HG03103 (cell line): ENCODE results near the gene AQP11.
A peak's percentile ranks its signal among the peaks of the same experiment; 100 is the strongest.
"Not testable (repeated sequence)": the region's sequence is repeated elsewhere in the genome, so short reads cannot be mapped to it uniquely, and the experiment has no call there.

Source experiments
- ATAC-seq: cut with Tn5 transposase; IDR thresholded peaks from one replicate; pipeline ENCODE4 v1.9.1; 2021; ENCODE audit warnings: low read depth; ENCODE audit not compliant: unreplicated experiment

AQP11 gene

DNA sequence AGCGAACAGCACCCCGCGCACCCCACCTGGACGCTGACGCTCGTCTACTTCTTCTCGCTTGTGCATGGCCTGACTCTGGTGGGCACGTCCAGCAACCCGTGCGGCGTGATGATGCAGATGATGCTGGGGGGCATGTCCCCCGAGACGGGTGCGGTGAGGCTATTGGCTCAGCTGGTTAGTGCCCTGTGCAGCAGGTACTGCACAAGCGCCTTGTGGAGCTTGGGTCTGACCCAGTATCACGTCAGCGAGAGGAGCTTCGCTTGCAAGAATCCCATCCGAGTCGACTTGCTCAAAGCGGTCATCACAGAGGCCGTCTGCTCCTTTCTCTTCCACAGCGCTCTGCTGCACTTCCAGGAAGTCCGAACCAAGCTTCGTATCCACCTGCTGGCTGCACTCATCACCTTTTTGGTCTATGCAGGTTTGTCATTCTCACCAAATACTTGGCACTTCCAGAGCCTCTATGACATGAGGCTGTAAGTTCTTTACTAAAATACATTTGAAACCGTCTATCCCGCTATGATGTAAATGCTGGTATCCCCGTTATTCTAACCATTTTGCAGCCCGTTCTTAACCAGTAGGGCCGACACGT is 535 bp downstream of the AQP11 start:
- ATAC-seq: peak; percentile 7

DNA sequence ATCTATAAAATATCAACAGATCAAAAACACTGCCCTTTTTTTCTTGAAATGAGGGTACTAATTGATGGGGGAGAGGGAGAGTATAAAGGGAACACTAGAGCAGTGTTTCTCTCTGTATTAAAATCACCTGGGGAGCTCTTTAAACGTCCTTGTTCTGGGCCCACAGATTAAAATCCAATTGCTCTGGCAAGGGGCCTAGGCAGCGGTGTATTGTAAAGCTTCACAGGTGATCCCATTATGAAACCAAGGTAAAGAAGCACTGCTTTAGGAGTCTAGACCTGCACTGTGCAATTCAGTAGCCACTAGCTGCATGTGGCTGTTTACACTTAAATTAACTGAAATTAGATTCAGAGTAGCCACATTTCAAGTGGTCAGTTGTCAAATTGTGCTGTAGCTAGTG is 3.0 kb downstream of the AQP11 start:
- ATAC-seq: no peak

DNA sequence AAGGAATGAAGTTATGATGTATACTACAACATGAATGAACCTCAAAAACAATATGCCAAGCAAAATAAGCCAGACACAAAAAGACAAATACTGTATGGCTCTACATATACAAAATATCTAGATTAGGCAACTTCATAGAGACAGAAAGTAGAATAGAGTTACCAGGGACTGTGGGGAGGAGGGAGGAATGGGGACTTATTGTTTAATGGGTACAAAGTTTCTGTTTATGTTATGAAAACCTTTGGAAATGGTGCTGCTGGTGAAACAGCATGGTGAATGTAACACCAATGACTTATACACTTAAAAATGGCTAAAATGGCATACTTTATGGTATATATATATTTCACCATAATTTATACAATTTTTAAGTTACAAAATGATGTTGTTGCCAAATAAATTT is 4.1 kb downstream of the AQP11 start:
- no peak for ATAC-seq

DNA sequence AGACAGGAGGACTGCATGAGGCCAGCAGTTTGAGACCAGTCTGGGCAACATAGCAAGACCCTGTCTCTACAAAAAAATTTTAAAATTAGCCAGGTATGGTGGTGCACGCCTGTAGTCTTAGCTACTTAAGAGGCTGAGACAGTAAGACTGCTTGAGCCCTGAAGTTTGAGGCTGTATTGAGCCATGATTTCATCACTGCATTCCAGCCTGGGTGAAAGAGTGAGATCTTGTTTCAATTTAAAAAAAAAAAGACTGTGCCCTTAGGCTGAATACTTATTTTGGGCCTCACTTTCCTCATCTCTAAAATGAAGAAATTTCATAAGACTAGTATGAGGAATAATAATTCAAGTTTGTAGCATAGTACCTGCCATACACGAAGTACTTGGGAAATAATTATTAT is 6.9 kb downstream of the AQP11 start:
- ATAC-seq: no peak

DNA sequence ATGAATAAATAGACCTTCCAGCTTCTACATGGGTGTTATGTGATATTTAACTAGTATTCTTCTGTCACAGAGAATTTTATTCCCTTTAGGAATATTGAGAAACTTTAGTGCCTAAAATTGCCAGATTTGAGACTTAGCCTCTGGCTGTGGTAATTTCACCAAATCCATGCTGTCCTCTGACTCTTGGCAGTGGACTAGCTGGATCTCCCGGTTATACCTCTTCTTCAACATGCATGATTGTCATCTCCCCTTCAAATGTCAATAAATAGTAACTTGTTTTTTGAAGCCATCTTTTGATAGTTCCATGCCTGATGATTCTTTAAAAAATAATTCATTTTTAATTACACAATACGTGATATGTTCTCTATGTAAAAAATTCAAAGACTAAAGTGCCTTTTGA is 8.4 kb downstream of the AQP11 start:
- ATAC-seq: no peak

DNA sequence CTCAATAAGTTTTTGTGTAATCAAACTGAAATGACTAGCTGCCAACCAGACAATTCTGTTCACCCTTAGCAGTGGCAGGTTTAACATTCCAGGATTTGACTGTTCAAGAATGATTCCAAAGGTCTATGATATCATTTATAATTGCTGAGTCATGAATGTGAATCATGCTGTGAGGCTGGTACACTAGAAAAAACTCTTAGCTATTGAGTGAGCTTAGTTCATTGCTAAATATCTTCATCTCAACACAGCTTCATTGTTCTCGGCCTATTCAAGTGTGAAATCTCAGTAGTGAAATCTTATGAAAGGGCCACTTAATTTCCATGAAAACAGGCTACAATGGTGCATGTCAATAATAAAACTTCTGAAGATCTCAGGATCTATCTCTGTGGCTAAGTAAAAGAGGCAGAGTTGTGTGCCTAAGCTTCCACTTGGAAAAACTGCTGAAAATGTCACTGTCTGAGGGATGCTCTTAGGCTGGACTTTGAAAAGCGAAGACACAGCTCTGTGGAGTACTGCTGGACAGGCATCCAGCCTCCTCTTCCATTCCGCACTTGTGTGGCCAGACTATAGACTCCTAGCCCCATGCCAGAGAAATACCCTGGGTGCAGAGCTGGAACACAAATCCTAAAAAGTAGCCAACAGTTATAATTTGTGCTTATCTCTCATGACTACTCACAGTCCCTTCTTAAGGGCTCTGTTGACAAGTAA is 12.8 kb downstream of the AQP11 start:
- ATAC-seq: no peak

DNA sequence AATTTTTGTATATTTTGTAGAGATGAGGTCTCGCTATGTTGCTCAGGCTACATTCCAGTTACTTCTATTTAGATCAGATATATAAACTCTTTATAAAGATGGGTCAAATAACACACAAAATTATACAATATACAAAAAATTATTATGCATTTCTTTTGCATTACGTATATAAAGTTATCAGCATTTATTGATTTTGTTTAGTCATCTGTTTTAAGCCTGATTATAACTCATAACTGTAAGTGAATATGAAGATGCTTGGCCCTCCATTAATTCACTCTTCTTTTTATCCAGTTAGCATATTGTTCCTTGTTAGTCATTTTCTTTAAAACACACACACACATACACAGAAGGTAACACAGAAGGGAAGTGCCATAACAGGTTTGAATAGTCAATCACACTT is 14.5 kb downstream of the AQP11 start:
- no peak for ATAC-seq

DNA sequence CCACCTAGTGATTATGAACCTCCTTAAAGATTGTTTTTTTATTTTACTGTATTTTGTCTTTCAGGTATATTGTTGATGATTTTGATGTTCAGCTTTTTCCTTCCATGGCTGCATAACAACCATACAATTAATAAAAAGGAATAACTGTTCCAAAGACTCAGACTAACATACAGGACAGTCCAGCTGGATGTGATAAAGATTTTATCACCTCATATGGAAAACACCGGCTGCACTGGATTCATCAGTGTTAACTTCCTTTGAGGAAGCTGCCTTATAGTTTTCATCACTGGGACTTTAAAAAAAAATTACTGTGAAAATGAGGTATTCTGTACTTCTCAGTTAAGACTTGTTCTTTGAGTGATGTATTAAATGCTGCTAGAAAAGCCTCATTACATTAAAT is 19.5 kb downstream of the AQP11 start:
- no peak for ATAC-seq

DNA sequence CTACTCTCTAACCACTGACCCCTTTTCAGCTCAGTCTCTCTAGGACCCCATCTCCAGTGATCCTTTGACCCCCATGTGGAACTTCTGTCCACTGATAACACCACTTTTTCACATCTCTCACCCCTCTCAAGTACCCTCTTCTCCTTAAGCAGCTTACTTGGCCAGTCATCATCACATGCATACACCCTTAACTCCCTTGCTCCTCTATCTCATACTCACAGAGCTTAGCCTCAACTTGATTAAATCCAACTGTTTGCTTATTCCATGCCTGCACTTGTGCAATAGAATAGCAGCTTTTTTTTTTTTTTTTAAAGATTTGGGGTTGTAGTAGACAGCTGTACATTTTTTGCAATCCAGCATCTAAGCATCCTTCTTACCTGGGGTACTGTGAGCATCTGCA is 22.2 kb downstream of the AQP11 start:
- ATAC-seq: no peak

DNA sequence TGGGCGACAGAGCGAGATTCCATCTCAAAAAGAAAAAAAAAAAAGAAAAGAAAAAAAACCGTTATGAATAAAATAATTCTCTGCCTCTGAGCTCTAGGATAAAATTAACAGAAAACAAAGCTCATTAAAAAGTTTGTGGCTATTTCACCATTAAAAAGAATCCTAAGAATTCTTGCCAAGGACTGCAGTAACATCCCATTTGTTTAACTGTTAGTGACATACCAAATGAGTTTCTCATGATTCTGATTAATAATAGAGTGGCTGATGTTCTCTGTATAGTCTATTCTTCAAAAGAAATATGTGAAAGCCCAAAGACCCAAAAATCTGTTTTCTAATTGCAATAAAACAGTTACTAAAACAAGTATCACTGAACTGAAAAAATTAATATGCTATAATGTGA is 28.1 kb downstream of the AQP11 start:
- ATAC-seq: no peak

DNA sequence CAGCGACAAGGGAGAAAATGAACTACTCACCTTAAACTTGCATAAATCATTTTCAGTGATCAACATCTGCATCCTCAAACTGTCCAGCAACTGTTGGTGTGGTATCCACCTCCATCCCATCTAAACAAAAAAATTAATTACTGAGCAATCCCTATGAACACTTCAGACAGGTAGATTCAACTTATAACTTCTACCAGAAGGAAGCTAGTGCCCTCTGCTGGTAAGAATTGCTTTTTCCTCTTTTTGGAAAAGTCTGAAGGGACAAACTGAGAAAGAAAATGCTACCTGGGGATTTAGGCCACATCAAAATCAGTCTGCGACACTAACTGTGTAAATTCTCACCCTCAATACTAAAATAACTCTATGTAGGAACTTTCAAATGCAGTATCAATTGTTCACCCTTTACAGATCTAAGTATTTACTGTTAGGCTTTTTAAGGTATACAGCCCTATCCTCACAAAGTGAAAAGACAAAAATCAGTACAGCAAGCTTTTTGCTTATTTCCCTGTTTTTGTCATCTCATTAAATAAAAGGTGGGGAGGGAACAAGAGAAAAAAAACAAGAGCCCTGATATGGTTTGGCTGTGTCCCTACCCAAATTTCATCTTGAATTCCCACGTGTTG is 29.9 kb downstream of the AQP11 start:
- ATAC-seq: no peak

DNA sequence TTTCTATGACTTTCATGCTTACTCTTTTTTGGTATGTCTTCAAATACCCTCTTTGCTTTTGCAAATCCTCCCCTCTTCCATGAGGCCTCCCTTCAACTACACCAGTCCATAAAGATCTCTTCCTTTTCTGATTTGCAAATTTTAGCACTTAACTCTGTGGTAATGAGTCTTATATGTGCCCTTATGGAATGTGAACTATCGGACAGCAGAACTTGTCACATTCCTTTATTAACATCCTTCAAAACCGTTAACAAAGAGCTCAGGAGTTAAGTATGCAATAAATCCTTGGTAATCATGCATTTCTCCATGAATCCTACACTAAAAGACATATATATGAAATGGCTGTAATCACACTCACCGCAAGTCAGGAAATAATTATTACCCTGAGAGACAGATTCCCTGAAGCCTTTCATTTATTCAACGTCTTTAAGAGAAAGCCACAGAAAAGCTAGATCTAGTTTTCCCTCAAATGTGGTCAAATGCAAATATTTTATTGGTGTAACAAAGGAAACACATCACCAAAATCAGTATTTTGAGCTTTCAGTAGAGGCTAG is 40.5 kb downstream of the AQP11 start:
- no peak for ATAC-seq

DNA sequence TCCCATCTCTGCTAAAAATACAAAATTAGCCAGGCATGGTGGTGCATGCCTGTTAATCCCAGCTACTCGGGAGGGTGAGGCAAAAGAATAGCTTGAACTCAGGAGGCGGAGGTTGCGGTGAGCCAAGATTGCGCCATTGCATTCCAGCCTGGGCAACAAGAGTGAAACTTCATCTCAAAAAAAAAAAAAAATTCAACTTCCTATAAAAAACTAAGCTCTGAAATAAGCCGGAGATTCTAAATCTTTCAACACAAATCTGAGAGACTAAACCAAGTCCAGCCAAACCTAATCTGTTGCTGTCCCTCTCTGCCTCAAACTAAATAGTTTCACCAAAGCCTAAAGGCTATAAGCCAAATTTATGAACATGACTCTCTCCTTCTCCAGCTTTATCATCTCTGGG is 44.2 kb downstream of the AQP11 start:
- ATAC-seq: not testable (repeated sequence)

DNA sequence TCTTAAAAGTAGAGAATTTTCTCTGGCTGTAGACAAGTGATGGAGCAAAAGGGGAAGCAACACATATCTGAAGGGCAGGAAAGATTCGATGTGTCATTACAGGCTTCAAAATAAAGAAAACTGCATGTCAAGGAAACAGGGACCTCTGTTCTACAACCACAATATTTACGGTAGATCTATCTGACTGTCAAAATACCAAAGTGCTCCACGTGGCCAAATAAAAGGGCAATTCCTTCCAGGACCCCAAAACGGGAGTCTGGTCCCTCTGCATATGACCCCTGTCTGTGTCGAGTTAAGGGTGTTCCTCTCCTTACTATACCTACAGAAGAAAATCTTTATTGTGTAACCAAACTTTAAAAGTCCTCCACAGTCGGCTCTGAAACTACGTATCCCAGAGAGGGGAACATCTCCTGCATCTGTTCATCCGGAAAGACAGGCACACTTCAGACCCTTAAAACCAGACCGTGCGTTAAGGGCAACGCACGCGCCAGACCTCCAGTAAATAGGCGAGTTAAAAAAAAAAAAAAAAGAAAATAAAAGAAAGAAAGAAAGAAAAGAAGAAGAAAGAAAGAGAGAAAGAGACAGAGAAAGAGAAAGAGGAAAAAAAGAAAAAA is 47.1 kb downstream of the AQP11 start:
- no peak for ATAC-seq

DNA sequence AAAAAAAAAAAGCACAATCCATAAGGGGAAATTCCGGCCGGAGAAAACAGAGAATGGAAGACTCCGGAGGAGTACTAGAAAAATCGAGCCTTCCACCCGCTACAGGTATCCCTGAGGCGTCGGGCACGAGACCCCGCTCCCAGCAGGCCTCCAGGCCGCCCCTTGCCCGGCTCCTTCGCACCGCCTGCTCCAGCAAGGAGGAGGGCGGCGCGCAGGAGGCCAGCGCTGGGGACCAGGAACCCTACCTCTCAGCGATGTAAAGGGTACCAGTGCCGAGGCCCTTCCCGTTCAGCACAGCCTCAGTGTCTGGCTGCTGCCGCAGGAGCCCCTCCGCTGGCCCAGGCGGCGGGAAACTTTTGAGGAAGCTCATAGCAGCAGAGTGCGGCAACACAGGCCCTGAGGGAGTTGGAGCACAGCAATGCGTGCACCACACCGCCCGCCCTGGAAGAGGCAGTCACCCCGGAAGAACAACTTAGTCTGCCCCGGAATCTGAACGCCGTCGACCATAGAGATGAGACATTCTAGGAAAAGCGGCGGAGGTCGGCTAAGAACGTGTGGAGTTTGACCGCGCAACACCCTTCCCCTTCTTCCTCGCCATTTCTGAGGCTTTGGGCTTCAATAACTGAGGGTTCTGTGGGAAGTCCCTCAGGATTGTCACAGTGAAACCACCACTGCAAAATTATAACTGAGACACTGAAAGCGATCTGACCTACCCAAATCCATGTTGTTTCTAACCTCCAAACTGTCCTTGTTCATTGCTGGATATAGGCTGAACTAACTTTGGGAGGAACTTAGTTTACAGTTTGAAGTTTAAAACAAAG is 47.8 kb downstream of the AQP11 start, which contains the start of gene CLNS1A:
Gene CLNS1A, minus strand, starts transcription at position 450 of the 821 bp plus-strand sequence. Its CDS starts 80 bp downstream, at position 370.
- ATAC-seq: peak; percentile 94

DNA sequence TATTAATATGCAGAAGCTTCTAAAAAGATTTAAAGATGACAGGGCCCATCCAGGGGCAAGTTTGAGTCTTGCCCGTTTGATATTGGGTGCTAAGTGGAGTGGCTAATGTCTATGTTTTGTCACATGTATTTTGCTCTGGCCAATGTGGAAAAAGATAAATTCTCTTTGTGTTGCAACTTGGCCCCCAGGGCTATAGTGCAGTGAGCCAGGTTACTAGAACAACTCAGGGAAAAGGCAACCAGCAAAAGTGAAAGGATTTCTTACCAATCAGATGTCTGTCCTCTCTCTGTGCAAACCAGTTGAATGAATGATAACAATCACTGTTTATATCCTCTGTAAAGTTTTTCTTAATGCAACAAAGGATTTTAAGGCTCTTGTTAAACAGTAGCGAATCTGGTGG is 52.5 kb downstream of the AQP11 start:
- no peak for ATAC-seq

DNA sequence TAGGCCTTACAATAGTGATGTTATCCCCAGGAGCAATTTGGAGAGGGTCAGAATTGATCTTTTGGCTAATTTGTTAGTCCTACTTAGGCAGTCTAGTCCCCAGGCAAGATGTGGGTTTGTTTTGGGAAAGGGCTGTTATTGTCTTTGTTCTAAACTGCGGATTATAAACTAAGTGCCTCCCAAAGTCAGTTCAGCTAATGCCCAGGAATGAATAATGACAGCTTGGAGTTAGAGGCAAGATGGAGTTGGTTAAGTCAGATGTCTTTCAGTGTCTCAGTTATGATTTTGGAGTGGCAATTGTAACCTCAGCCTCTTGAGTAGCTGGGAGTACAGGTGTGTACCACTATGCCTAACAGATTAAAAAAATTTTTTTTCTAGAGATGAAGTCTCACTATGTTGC is 55.1 kb downstream of the AQP11 start:
- ATAC-seq: no peak

DNA sequence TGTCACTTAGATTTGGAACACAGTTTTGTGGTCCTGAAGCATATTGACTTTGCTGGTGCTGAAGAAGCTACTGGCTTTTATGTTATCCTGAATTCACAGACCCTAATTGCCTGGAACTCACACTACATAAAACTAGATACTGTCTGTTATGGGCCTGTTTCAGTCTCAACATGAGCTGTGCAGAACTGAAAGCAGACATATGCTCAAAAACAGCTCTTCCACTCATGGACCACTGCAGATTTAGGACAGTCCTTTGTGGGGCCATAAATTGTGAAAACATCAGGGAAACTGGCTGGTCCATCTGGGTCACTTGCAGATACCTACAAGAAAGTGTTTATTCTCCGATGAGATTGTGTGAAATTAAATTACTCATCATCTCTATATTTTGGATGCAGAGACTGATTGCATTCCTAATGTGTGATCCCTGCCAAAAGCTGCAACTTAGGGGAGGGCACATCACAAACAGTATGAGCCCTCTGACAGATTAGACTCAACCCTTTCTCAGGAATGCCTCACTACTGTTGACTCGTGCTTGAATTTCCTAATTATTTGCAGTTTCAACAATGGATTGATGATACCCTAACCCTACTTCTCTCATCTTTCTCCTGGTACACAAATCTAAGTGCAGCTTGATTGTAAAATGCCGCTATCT is 58.0 kb downstream of the AQP11 start:
- ATAC-seq: no peak

DNA sequence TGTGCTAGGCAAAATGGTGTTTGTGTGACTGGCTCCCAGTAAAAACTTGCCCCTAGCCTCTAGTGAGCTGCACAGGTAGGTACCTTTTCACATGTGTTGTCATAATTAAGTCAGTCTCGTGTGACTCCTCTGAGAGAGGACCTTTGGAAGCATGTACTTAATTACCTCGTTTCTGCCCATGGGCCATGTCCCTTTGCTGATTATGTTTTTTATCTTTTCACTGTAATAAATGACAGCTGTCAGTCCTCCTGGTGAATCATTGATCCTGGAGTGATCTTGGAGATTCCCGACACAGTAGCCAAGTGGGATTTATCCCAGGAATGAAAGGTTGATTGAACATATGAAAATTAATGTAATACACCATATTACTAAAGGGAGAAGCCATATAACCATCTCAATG is 60.4 kb downstream of the AQP11 start:
- ATAC-seq: no peak
